ENCODE data around the gene IRS1.

DNA sequence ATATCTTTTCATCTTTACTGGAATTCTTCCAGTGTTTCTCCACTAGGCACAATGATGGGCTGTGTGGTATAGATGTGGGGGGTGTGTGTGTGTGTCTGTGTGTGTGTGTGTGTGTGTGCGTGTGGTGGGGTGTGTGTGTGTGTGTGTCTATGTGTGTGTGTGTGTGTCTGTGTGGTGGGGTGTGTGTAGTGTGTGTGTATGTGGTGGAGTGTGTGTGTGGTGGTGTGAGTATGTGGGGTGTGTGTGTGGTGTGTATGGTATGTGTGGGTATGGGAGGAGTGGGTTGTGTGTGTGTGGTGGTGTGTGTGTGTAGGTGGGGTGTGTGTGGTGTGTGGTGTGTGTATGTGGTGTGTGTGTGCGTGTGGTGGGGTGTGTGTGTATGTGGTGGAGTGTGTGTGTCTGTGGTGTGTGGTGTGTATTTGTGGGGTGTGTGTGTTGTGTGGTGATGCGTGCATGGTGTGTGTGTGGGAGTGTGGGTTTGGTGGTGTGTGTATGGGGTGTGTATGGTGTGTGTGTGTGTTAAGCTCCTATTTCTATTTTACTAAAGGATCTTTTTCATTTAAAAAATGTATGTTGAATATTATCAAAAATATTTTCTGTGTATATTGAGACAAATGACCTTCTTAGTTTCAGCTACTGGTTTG lies 84.2 kb downstream of the IRS1 start:
- TF ChIP-seq, protein P1, sequence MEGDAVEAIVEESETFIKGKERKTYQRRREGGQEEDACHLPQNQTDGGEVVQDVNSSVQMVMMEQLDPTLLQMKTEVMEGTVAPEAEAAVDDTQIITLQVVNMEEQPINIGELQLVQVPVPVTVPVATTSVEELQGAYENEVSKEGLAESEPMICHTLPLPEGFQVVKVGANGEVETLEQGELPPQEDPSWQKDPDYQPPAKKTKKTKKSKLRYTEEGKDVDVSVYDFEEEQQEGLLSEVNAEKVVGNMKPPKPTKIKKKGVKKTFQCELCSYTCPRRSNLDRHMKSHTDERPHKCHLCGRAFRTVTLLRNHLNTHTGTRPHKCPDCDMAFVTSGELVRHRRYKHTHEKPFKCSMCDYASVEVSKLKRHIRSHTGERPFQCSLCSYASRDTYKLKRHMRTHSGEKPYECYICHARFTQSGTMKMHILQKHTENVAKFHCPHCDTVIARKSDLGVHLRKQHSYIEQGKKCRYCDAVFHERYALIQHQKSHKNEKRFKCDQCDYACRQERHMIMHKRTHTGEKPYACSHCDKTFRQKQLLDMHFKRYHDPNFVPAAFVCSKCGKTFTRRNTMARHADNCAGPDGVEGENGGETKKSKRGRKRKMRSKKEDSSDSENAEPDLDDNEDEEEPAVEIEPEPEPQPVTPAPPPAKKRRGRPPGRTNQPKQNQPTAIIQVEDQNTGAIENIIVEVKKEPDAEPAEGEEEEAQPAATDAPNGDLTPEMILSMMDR (IDR thresholded peaks at IDR 0.05; ENCODE audit: insufficient read depth, low read length, poor library complexity, severe bottlenecking) = no peak
- TF ChIP-seq EZH2phosphoT487 (conservative IDR thresholded peaks at IDR 0.05; ENCODE audit: low read length) = no peak

Measured in SU-DHL-6 (cell line).